ENCODE results near the gene CHAC1. TPM values are rescaled to one million over a fixed set of nuclear protein-coding genes. Genes with fewer than 3 reads are reported as not detected.

The CHAC1 gene
- polyA plus RNA-seq, 1 donor from 2014 or later: 3.6 TPM

DNA sequence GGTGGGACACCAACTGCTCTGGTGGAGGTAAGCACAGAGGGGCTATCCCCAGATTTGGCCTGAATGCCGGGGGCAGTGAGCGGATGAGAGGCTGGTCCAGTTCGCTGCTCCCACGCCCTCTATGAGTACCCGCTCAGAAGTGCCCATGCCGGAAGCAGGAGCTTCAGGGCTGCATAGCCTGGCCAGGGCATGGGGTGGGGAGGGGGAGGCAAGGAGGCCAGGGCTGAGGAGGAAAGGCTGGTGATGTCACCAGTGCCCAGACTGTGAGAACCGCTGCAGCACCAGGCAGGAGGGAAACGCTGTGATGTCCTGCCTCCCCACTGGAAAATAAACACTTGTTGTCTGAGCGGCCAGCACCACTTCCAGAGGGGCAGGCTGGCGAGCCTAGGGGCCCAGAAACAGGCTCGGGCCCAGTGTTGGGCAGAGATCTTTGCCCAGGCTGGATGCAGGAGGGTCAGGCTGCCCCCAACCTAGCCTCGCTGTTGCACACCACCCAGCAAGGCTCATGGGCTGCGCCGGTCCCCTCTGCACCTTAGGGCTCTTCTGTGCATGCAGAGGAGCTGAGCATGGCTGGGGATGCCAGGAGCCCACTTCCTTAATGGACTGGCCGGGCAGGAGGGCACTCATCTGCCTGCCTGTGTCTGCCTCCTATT is 35.0 kb upstream of the CHAC1 start:
- Histone ChIP-seq H3K27ac (ENCODE audit: low read length) (no peak overlapping the region), H3K4me2 (ENCODE audit: low read length) (no peak overlapping the region), H3K9me2 (ENCODE audit: insufficient read depth, low read length) (no peaks in the 10 kb centered on the region), H3K4me3 (ENCODE audit: low read length) (no peak overlapping the region), H3K36me3 (ENCODE audit: insufficient read depth, low read length) (no peaks in the 10 kb centered on the region), H4K20me1 (ENCODE audit: insufficient read depth) (no peaks in the 10 kb centered on the region), H3K27me3 (ENCODE audit: insufficient read depth, low read depth, low read length) (peaks cover 8% of the 10 kb centered on the region), H3K9me3 (ENCODE audit: low read length) (no peaks in the 10 kb centered on the region), H3K79me2 (replicated peaks; ENCODE audit: insufficient read depth, low read length) (no peaks in the 10 kb centered on the region), H3K9ac (ENCODE audit: low read length) (no peak overlapping the region), H2AFZ (ENCODE audit: low read depth, low read length) (no peak overlapping the region), H3F3A (ENCODE audit: insufficient read depth, low read length, poor library complexity, severe bottlenecking) (no peaks in the 10 kb centered on the region)
- TF ChIP-seq TAF1 (IDR thresholded peaks at IDR 0.05; ENCODE audit: low read depth) (no peak), RAD21 (conservative IDR thresholded peaks at IDR 0.05) (no peak), SMC3 (conservative IDR thresholded peaks at IDR 0.05; ENCODE audit: poor library complexity) (no peak), POLR2AphosphoS5 (IDR thresholded peaks at IDR 0.05) (no peak), EP300 (conservative IDR thresholded peaks at IDR 0.05; ENCODE audit: poor library complexity, severe bottlenecking) (no peak), MXI1 (conservative IDR thresholded peaks at IDR 0.05; ENCODE audit: poor library complexity, severe bottlenecking) (no peak), EZH2 (IDR thresholded peaks at IDR 0.05; ENCODE audit: borderline replicate concordance, insufficient read depth, low read length, poor library complexity, severe bottlenecking) (no peak)
- TF ChIP-seq, protein P1, sequence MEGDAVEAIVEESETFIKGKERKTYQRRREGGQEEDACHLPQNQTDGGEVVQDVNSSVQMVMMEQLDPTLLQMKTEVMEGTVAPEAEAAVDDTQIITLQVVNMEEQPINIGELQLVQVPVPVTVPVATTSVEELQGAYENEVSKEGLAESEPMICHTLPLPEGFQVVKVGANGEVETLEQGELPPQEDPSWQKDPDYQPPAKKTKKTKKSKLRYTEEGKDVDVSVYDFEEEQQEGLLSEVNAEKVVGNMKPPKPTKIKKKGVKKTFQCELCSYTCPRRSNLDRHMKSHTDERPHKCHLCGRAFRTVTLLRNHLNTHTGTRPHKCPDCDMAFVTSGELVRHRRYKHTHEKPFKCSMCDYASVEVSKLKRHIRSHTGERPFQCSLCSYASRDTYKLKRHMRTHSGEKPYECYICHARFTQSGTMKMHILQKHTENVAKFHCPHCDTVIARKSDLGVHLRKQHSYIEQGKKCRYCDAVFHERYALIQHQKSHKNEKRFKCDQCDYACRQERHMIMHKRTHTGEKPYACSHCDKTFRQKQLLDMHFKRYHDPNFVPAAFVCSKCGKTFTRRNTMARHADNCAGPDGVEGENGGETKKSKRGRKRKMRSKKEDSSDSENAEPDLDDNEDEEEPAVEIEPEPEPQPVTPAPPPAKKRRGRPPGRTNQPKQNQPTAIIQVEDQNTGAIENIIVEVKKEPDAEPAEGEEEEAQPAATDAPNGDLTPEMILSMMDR (IDR thresholded peaks at IDR 0.05; ENCODE audit: poor library complexity, severe bottlenecking): no peak
- TF ChIP-seq, protein P2, sequence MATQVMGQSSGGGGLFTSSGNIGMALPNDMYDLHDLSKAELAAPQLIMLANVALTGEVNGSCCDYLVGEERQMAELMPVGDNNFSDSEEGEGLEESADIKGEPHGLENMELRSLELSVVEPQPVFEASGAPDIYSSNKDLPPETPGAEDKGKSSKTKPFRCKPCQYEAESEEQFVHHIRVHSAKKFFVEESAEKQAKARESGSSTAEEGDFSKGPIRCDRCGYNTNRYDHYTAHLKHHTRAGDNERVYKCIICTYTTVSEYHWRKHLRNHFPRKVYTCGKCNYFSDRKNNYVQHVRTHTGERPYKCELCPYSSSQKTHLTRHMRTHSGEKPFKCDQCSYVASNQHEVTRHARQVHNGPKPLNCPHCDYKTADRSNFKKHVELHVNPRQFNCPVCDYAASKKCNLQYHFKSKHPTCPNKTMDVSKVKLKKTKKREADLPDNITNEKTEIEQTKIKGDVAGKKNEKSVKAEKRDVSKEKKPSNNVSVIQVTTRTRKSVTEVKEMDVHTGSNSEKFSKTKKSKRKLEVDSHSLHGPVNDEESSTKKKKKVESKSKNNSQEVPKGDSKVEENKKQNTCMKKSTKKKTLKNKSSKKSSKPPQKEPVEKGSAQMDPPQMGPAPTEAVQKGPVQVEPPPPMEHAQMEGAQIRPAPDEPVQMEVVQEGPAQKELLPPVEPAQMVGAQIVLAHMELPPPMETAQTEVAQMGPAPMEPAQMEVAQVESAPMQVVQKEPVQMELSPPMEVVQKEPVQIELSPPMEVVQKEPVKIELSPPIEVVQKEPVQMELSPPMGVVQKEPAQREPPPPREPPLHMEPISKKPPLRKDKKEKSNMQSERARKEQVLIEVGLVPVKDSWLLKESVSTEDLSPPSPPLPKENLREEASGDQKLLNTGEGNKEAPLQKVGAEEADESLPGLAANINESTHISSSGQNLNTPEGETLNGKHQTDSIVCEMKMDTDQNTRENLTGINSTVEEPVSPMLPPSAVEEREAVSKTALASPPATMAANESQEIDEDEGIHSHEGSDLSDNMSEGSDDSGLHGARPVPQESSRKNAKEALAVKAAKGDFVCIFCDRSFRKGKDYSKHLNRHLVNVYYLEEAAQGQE (IDR thresholded peaks at IDR 0.05; ENCODE audit: borderline replicate concordance): no peak

DNA sequence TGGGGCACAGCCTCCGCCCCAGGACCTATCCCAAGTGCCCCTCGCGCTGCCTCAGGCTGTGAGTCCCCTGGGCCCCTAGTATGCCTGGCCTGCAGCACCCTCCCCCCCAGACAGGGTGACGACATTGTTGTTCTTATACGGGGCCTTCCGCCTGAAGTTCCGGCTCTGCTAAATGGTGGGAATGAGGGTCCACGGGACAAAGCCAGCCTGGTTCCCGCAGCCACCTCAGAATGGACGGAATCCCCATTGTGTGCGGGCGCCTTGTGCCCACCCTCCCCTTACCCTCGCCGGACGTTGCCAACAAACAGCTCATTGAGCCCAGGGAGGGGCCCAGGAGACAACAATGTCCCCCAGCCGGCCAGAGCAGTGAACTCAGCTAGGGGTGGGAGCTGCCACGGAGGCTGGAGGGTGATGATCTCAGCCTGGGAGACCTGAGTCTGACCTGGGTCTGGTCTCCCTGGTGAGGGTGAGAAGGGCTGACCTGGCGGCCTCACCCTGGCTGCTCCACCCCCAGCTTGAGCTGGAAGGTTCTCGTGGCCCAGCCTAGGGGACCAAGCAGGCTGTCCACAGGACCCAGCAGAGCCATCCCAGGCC is 34.4 kb upstream of the CHAC1 start:
- H3K27ac ChIP-seq (ENCODE audit: low read length): no peak overlapping the region

More for the DNA sequence above, 34.4 kb upstream of the CHAC1 start:
- Histone ChIP-seq H2AFZ (ENCODE audit: low read depth, low read length) (no peak overlapping the region), H3K9me3 (ENCODE audit: low read length) (no peaks in the 10 kb centered on the region), H3K36me3 (ENCODE audit: insufficient read depth, low read length) (no peaks in the 10 kb centered on the region), H3K79me2 (replicated peaks; ENCODE audit: insufficient read depth, low read length) (no peaks in the 10 kb centered on the region), H3K4me2 (ENCODE audit: low read length) (no peak overlapping the region), H3K9ac (ENCODE audit: low read length) (no peak overlapping the region), H3K27me3 (ENCODE audit: insufficient read depth, low read depth, low read length) (peaks cover 14% of the 10 kb centered on the region), H4K20me1 (ENCODE audit: insufficient read depth) (no peaks in the 10 kb centered on the region), H3F3A (ENCODE audit: insufficient read depth, low read length, poor library complexity, severe bottlenecking) (no peaks in the 10 kb centered on the region), H3K9me2 (ENCODE audit: insufficient read depth, low read length) (no peaks in the 10 kb centered on the region), H3K4me3 (ENCODE audit: low read length) (no peak overlapping the region)
- no peak for TF ChIP-seq RAD21 (conservative IDR thresholded peaks at IDR 0.05)
- no peak for TF ChIP-seq POLR2AphosphoS5 (IDR thresholded peaks at IDR 0.05)
- TF ChIP-seq, protein P1 (IDR thresholded peaks at IDR 0.05; ENCODE audit: poor library complexity, severe bottlenecking): no peak
- no peak for TF ChIP-seq TAF1 (IDR thresholded peaks at IDR 0.05; ENCODE audit: low read depth)
- no peak for TF ChIP-seq SMC3 (conservative IDR thresholded peaks at IDR 0.05; ENCODE audit: poor library complexity)
- TF ChIP-seq MXI1 (conservative IDR thresholded peaks at IDR 0.05; ENCODE audit: poor library complexity, severe bottlenecking): no peak

Data from neural cell (in vitro differentiated cells).